Posterior vena cava (tissue), 2 donors: ENCODE data around the gene CFD. TPM values are rescaled to one million over a fixed set of nuclear protein-coding genes. Genes with fewer than 3 reads are reported as not detected.
"Not testable (repeated sequence)": the region's sequence is repeated elsewhere in the genome, so short reads cannot be mapped to it uniquely, and the experiment has no call there.

Experiments
- DNase-seq: peaks from one replicate; pipeline ENCODE4 v3.0.0-alpha.2; 2020; ENCODE audit warnings: low spot score
- intact Hi-C, 2 donors: fragments of 100-400 bp; cut with DNase I; formaldehyde crosslinking; loops; one replicate each; pipeline versions ENCODE4 v1.14.1 to v1.14.2; 2022 to 2023
- total RNA-seq, 2 donors: library from RNA; stranded (reverse); fragmentation: NEBNext Ultra II Directional; extraction: Animal tissue kit (Norgen Biotek cat#: 25700); gene quantifications; one replicate each; pipeline ENCODE4 v1.2.1, GENCODE V29; 2021
- donor health status: DM: yes; HTN: yes; CAD: no.
- donor health status: DM: yes; HTN: yes; CAD: no.

CFD gene
- total RNA-seq, 2 donors from 2014 or later, result 122 to 297 TPM

DNA sequence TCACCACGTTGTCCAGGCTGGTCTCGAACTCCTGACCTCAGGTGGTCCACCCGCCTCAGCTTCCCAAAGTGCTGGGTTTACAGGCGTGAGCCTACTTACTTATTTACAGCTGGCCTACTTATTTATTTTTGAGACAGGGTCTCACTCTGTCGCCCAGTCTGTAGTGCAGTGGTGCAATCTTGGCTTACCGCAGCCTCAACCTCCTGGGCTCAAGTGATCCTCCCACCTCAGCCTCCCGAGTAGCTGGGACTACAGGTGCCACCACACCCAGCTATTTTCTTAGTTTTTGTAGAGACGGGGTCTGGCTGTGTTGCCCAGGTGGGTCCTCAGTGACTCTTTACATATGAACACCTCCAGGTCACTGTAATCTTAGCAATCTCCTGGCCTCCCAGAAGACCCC lies 10.3 kb upstream of the CFD start:
- intact Hi-C loops, result not testable (repeated sequence)

DNA sequence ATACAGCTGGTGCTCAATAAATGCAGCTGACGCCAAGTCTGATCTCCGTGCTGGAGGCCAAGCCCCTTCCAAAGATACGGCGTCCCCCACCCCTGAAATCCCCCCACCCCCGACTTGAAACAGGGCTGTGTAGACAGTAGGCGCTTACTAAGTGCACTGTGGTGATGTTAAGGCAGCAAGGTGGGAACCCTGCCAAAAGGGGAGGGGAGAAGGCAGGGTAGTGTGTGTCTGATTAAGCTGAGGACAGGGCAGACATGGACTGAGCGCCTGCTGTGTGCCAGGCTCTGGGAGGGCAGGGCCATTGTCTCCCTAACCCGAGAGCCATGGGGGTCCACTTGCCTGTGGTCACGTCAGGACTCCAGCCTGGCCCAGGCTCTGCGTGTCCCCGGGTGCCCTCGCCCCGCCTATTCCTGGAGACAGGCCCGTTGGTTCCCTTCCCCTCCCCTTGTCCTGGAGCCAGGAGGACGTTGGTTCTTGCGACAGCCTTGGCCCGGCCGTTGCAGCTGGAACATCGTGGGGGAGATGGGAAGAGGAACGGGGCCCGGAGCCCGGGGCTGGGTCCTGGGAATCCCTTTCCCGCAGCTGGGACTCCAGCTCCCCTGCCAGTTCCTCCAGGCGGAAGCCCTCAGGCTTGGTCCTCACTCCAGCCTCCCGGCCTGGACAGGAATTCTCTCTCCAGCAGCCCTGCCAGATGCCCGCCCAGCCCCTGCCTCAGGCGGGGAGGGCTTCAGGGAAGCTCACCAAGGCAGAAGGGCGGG lies 9.1 kb upstream of the CFD start:
- intact Hi-C loops, result loop anchor here (5.0 to 10.0 kb wide), 2 partner anchors 78 to 134 kb away; partner anchors contain the start of gene WDR18 (in 1 of the 2)
- peak; percentile 98 for DNase-seq

More for the DNA sequence above, 10.3 kb upstream of the CFD start:
- DNase-seq, result not testable (repeated sequence)

DNA sequence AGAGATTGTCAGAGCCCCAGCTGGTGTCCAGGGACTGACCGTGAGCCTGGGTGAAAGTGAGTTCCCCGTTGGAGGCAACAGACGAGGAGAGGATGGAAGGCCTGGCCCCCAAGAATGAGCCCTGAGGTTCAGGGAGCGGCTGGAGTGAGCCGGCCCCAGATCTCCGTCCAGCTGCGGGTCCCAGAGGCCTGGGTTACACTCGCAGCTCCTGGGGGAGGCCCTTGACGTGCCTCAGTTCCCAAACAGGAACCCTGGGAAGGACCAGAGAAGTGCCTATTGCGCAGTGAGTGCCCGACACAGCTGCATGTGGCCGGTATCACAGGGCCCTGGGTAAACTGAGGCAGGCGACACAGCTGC lies 8.5 kb upstream of the CFD start:
- intact Hi-C loops, result loop anchor here (5.0 to 10.0 kb wide), 2 partner anchors 79 to 134 kb away; partner anchors contain the start of gene WDR18 (in 1 of the 2)

DNA sequence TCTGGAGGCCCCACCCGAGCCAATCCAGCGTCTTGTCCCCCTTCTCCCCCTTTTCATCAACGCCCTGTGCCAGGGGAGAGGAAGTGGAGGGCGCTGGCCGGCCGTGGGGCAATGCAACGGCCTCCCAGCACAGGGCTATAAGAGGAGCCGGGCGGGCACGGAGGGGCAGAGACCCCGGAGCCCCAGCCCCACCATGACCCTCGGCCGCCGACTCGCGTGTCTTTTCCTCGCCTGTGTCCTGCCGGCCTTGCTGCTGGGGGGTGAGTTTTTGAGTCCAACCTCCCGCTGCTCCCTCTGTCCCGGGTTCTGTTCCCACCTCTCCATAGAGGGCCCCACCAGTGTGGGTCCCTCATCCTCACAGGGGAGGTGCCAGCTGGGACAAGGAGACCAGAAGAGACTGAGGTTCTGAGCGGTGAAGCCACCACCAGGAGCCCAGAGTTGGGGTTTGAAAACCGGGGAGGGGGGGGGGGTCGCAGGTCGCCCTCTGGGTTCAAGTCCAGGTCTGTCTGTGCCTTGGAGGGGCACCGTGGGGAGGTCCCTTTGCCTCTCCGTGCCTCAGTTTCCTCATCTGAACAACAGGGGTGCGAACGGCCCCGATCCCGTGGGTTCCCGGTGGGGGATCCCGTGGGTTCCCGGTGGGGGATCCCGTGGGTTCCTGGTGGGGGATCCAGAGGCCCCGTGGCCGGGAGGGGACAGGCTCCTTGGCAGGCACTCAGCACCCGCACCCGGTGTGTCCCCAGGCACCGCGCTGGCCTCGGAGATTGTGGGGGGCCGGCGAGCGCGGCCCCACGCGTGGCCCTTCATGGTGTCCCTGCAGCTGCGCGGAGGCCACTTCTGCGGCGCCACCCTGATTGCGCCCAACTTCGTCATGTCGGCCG lies 7.1 kb upstream of the CFD start, which contains the start of gene ELANE:
TSS of gene ELANE (plus strand) at position 168 of the 878 bp plus-strand sequence. CDS start at position 194, 26 bp downstream.
- intact Hi-C loops, result loop anchor here (5.0 to 10.0 kb wide), 2 partner anchors 80 to 132 kb away; partner anchors contain the start of gene WDR18 (in 1 of the 2)
- DNase-seq, result no peak

More for the DNA sequence above, 8.5 kb upstream of the CFD start:
- DNase-seq, result no peak

DNA sequence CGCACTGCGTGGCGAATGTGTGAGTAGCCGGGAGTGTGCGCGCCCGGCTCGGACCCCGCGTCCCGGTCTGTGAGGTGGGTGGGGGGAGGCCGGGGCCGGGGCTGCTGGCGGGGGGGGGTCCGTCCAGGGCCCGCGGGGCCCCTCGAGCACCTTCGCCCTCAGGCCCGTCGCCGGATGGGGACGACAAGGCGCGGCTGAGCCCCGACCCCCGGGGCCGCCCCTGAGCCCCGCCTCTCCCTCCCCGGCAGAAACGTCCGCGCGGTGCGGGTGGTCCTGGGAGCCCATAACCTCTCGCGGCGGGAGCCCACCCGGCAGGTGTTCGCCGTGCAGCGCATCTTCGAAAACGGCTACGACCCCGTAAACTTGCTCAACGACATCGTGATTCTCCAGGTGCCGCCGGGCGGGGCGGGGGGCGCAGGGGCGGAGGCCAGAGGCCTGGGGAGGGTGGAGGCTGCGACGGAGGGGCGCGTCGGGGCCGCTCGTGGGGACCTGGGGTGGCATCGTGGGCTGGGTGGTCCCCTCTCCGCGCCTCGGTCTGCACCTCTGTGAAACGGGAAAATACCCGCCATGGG lies 6.4 kb upstream of the CFD start:
- DNase-seq, result no peak
- intact Hi-C loops, result loop anchor here (5.0 to 10.0 kb wide), 2 partner anchors 81 to 132 kb away; partner anchors contain the start of gene WDR18 (in 1 of the 2)

DNA sequence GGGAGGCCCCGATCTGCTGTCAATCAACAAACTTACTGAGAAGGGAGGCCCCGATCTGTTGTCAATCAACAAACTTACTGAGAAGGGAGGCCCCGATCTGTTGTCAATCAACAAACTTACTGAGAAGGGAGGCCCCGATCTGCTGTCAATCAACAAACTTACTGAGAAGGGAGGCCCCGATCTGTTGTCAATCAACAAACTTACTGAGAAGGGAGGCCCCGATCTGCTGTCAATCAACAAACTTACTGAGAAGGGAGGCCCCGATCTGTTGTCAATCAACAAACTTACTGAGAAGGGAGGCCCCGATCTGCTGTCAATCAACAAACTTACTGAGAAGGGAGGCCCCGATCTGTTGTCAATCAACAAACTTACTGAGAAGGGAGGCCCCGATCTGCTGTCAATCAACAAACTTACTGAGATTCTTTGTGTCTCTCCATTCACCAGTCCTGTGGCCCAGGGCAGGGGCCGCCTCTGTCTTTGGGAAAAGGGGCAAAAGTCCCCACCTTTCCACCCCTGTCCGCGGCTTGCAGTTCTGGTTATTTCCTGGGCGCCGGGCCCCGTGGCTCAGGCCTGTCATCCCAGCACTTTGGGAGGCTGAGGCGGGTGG lies 5.7 kb upstream of the CFD start:
- not testable (repeated sequence) for DNase-seq
- intact Hi-C loops, result loop anchor here (5.0 to 10.0 kb wide), 2 partner anchors 81 to 131 kb away; partner anchors contain the start of gene WDR18 (in 1 of the 2)

DNA sequence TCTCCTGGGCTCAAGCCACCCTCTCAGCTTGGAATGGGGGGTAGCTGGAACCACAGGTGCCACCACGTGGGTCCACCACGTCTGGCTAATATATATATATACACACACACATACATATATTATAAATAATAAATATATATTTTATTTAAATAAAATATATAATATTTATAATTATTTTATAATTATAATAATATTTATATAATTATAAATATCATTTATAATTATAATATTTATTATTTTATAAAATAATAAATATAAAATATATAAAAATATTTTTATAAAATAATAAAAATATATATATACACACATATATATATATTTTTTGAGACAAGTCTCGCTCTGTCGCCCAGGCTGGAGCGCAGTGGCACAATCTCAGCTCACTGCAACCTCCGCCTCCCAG lies 4.9 kb upstream of the CFD start:
- intact Hi-C loops, result loop anchor here (5.0 to 10.0 kb wide), 2 partner anchors 82 to 130 kb away; partner anchors contain the start of gene WDR18 (in 1 of the 2)
- no peak for DNase-seq

DNA sequence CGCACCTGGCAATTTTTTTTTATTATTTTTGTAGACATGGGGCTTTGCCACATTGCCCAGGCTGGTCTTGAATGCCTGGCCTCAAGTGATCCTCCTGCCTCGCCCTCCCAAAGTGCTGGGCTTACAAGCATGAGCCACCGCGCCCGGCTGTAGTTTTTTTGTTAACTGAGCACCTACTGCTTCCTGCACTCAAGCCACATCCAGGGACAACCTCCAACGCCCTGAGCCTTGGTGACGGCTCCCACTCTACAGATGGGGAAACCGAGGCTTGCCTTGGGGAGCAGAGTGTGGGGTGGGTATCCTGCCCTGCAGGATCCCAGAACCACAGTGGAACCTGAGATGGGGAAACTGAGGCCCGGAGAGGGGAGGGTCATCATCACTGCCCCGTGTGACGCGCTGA lies 4.3 kb upstream of the CFD start:
- intact Hi-C loops, result loop anchor here in 1 of 2 donors (10.0 kb wide), 1 partner anchor 130 kb away; the partner anchor contains the start of gene WDR18

DNA sequence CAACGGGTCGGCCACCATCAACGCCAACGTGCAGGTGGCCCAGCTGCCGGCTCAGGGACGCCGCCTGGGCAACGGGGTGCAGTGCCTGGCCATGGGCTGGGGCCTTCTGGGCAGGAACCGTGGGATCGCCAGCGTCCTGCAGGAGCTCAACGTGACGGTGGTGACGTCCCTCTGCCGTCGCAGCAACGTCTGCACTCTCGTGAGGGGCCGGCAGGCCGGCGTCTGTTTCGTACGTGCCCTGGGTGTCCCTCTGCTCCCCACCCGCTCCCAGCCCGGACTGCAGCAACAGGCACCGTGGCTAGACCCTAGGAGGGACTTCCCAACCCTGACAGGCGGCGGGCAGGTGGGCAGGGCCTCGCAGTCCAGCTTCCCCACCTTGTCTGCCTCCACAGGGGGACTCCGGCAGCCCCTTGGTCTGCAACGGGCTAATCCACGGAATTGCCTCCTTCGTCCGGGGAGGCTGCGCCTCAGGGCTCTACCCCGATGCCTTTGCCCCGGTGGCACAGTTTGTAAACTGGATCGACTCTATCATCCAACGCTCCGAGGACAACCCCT lies 3.8 kb upstream of the CFD start:
- intact Hi-C loops, result loop anchor here in 1 of 2 donors (10.0 kb wide), 1 partner anchor 129 kb away; the partner anchor contains the start of gene WDR18
- no peak for DNase-seq

More for the DNA sequence above, 4.3 kb upstream of the CFD start:
- DNase-seq, result no peak

DNA sequence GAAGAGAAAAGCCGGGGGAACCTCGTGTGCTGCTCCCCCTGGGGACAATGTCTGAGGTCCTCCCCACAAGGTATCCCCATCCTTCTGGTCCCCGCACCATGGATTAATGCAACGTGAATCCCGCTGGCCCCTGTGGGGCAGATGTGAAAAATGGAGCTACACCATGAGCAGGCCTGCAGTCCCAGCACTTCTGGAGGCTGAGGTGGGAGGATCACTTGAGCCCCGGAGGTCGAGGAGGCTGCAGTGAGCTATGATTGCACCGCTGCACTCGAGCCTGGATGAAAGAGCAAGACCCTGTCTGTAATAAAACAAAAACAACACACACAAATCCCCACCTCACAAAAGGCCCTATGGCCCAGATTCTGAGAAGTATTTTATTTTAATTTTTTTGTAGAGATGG lies 1.2 kb upstream of the CFD start:
- intact Hi-C loops, result loop anchor here in 1 of 2 donors (10.0 kb wide), 1 partner anchor 127 kb away; the partner anchor contains the start of gene WDR18
- no peak for DNase-seq

DNA sequence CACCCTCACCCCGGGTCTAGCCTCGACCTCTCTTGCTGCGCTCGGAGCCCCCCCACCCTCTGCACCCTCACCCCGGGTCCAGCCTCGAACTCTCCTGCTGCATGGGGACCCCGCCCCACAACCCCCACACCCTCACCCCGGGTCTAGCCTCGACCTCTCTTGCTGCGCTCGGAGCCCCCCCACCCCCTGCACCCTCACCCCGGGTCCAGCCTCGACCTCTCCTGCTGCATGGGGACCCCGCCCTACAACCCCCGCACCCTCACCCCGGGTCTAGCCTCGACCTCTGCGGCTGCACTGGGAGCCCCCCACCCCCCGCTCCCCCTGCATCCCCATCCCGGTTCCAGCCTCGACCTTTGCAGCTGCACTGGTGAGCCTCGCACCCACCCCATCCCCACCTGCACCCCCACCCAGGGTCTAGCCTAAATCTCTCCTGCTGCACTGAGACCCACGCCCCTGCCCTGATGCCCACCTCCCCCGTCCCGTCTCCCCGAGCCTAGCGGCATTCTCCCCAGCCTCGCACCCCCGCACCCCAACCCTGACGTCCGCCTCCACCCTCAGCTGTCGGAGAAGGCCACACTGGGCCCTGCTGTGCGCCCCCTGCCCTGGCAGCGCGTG lies 1.8 kb downstream of the CFD start:
- DNase-seq, result no peak
- intact Hi-C loops, result no loop called here

DNA sequence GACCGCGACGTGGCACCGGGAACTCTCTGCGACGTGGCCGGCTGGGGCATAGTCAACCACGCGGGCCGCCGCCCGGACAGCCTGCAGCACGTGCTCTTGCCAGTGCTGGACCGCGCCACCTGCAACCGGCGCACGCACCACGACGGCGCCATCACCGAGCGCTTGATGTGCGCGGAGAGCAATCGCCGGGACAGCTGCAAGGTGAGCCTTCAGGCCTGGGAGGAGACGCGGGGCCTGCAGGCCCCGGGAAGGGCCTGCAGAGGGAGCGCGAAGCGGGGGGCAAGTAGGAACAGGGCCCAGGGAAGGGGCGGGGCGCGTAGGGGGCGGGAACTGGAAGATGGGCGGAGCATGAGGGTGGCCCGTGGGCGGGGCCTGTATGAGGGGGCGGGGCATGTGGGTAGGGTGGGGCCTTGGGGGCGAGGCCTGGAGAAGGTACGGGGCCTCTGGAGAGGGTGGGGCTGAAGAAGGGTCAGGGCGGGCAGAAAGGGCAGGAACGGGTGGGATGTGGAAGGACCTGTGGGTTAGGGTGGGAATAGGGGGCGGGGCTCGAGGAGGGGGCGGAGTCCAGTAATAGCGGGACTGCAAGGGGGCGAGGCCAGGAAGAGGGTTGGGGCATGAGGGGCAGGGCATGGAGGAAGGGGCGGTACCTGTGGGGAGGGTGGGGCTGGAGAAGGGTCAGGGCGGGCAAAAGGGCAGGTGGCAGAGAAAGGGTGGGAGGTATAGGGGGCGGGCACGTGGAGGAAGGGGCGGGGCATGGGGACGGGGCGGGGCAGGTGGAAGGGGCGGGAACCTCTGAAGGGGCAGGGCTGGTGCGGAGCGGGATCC lies 2.5 kb downstream of the CFD start:
- intact Hi-C loops, result loop anchor here in 1 of 2 donors (2.0 kb wide), 2 partner anchors 57 to 121 kb away; no protein-coding TSS in a partner anchor
- no peak for DNase-seq

DNA sequence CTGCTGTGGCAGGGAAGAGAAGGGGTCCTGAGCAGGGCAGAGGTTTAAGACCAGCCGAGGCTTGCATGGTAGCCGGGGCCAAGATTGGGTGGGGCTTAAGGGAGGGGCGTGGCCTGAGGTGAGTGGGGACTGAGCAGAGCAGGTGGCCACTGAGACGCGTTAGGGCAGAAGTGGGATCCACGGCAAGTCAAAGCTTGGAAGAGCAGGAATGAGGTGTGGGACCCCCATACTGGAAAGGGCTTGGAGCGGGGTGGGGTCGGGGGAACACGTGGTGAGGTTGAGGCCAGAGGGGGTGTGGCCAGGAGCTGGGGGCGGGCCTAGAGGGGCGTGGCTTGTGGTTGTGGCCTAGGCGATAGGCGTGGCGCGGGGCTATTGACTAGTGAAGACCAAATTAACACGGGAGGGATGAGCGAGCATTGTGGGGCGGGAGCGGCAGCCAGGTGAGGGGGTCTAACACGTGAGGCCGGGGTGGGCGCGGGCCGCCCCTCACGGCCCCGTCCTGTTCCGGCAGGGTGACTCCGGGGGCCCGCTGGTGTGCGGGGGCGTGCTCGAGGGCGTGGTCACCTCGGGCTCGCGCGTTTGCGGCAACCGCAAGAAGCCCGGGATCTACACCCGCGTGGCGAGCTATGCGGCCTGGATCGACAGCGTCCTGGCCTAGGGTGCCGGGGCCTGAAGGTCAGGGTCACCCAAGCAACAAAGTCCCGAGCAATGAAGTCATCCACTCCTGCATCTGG lies 3.3 kb downstream of the CFD start:
- DNase-seq, result peak; percentile 90

DNA sequence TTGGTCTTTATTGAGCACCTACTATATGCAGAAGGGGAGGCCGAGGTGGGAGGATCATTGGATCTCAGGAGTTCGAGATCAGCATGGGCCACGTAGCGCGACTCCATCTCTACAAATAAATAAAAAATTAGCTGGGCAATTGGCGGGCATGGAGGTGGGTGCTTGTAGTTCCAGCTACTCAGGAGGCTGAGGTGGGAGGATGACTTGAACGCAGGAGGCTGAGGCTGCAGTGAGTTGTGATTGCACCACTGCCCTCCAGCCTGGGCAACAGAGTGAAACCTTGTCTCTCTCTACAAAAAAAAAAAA lies 3.8 kb downstream of the CFD start:
- DNase-seq, result no peak
- intact Hi-C loops, result loop anchor here in 1 of 2 donors (2.0 kb wide), 2 partner anchors 56 to 120 kb away; no protein-coding TSS in a partner anchor

More for the DNA sequence above, 3.3 kb downstream of the CFD start:
- intact Hi-C loops, result loop anchor here in 1 of 2 donors (2.0 kb wide), 2 partner anchors 56 to 120 kb away; no protein-coding TSS in a partner anchor

DNA sequence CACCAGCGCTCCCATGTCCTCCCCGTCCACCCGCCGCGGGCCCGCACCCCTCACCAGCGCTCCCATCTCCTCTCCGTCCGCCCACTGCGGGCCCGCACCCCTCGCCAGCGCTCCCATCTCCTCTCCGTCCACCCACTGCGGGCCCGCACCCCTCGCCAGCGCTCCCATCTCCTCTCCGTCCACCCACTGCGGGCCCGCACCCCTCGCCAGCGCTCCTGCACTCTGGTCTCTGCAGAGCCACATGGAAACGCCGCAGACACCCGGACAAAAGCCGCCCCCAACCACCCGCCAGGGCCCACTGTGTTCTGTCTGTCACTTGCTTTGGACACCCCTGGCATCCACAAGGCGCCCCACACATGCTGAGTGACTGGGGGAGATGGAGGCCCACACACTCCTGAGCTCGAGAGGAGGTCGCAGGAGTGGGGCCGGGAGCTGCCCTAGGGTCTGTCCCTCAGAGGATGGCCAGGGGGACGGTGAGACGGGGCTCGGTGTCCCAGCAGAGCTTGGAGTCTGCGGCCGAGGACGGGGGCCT lies 7.4 kb downstream of the CFD start:
- intact Hi-C loops, result no loop called here
- DNase-seq, result no peak

DNA sequence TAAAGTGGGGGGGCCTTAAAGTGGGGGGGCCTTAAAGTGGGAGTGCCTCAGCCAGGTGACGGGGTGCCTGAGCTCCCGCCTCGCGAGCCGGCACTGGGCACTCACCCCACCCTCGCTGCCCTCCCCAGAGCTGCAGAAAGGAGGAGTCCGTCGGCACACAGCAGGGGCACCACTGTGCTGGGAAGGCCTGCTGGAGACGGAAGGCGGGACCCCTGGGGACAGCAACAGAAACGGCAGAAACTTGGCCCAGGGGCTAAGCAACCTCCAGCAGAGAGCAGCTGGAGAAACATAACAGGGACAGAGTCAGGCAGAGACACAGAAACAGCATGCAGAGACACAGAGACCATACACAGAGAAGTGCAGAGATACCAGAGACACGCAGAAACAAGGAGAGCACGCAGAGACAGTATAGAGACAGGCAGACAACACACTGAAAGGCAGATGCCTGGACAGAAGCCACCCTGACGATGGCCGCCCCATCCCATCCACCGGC lies 7.9 kb downstream of the CFD start:
- intact Hi-C loops, result no loop called here

More for the DNA sequence above, 7.9 kb downstream of the CFD start:
- no peak for DNase-seq
